Stimulated activated CD4-positive, alpha-beta T cell treated with anti-CD3 and anti-CD28 coated beads, Interleukin-12 subunit alpha, Interleukin-12 subunit beta, amount 100 ng/mL, for 48 hours (primary cell): Measurements from ENCODE around the gene NCAPD3.

Experiments used
- DNase-seq, 3 donors: peaks; one replicate each; pipeline ENCODE4 v3.0.0-alpha.2; 2020; ENCODE audit warnings: low read depth in 2 of 3, low spot score in 1 of 3

NCAPD3 gene

DNA sequence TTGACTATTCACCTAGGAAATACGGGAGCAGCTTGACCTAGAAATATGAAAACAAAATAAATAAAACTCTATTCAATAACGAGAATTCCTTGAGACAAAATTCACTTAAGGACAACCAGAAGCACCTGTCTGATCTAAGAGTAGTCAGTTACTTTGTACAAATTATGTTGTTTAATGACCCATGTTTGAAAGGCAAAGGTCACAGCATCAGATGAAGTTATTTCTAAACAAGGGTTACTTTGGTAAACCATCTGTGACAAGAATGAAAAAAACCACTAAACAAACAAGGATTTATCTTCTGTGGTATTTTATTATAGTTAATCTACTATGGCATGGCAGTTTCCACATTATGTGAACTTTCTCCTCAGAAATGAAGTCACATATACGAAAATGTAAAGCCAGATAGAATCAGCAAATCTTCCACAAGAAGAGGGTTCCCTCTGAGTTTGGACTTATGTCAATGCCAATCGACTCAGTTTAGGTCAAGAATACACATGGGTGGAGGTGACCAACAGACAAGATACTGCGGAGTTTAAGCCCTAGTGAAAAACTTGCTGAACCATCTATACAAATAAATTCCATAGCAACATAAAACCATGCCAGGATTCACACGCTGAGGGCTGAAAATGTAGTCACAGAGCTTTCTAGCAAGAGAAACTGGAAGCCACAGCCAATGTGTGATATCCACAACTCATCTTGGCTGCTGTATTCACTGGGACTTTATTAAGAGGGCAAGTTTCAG lies 53.4 kb downstream of the NCAPD3 start:
- DNase-seq = no peak

DNA sequence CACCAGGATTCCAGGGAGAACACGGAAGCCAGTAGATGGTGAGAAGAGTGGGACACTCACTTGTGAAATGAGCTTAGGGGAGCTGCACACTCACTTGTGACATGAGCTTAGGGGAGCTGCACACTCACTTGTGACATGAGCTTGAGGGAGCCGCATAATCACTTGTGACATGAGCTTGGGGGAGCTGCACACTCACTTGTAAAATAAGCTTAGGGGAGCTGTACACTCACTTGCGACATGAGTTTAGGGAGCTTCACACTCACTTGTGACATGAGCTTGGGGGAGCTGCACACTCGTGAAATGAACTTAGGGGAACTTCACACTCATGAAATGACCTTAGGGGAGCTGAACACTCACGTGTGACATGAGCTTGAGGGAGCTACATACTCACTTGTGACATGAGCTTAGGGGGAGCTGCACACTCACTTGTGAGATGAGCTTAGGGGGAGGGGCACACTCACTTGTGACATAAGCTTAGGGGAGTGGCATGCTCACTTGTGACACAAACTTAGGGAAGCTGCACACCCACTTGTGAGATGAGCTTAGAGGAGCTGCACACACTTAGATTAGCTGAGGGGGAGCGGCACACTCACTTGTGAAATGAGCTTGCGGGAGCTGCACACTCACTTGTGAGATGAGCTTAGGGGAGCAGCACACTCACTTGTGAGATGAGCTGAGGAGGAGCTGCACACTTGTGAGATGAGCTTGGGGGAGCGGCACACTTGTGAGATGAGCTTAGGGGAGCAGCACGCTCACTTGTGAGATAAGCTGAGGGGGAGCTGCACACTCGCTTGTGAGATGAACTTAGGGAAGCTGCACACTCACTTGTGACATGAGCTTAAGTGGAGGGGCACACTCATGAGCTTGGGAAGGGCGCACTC lies 59.0 kb downstream of the NCAPD3 start:
- no peak for DNase-seq

DNA sequence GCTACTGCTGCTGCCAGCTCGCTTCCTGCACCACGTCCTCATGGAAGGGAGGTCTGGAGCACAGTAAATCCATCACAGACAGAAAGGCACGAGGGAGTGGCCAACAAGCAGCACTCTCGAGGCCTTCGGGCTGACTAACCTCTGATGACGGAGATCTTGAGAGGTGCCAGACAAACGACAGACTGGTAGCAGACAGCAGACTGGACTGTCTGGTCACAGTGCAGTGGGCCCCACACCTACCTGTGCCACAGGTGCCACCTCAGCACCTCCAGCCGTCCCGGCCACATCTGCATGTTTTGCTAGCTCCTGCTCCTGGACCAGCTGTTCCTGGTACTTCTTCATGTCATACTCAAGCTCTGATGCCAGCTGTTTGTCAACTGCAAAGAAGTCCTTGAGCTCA lies 64.1 kb downstream of the NCAPD3 start:
- no peak for DNase-seq

DNA sequence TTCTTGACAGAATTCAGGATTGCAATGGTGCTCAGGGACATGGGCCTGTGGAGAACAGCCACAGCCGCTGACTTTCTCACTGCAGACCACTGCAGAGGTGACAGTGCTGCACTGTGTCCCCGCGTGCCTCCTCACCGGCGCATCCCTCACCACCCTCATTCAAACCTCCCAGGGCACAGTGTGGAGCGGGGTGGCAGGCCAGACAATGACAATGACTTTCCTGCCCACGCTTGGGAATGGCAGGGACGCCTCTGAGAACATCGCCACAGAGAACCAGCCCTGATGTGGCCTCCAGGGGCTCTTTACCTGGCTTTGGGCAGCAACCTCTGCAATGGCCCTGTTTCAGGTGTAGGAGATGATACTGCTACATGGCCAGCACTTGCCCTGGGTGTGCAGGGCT lies 65.7 kb downstream of the NCAPD3 start:
- DNase-seq = no peak

DNA sequence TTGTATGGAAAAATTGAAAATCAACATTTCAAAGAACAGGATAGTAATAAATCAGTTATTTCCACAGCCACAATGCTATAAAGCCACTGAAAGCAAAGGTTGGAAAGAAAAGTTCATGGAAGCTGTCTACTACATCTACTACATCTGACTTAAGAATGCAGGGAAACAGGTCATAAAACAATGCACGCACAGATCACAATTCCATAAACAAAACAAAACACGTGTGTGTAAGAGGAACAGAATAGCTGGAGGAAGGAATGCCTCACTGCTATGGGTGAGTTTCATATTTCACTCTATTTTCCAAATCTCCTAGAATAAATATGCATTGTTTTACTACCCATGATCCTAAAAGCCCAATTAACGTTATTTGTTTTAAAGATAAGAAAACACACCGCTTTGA lies 66.3 kb downstream of the NCAPD3 start:
- no peak for DNase-seq

DNA sequence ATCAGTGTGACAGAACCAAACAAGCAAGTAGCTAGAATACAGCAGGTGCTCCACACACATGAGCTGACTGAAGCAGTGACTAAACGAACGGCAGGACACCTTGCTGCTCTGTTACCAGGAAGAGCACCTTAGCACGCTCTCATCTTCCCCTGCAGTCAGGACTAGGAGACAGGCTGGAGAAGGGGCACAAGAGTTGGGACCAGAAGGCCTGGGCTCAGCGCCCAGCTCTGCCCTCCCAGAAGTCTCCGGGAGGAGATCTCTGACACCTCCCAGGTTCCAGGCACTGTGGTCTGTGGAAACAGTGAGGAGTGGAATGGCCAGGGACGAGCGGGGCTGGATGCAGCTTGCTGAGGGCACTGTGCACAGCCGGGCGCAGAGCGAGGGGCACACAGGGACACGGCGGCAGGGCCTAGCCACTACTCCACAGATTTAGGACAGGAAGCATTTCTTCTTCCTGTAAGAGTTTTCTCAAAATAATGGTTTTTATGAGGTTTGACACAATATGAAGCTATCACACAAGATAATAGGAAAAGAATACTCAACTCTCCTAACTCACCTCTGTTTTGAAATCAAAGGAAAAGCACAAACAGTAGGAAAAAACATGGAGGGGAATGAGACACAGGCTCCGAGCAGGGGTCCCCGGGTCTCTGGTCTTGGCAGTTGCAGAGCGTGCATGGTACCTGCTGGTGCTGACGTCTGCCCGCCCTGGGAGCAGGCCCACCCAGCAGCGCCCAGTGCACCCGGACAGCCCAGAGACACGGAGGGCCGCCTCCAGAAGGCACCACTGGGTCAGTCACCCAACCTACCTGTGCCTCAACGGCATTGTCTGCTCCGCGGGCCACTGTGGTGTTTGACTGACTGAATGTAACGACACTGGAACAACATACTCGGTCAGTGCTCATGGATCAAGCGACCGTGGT lies 67.6 kb downstream of the NCAPD3 start:
- no peak for DNase-seq

DNA sequence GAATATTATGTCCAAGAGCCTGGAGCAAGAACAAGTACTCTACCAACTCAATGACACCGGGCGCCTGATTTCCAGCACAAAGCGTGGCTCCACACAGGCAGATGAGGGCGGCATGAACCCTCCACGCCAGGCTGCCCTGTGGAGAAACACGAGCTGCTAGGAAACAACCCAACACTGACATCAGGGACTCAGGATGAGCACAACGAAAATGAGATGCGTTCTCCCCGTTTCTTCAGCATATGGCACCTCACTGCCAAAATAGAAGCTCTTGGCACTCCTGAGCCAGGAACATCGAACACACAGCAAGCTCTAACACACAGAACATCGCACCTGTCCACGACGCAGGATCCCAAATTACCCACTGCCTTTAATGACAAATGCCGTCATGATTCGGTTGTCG lies 68.3 kb downstream of the NCAPD3 start:
- DNase-seq = no peak

DNA sequence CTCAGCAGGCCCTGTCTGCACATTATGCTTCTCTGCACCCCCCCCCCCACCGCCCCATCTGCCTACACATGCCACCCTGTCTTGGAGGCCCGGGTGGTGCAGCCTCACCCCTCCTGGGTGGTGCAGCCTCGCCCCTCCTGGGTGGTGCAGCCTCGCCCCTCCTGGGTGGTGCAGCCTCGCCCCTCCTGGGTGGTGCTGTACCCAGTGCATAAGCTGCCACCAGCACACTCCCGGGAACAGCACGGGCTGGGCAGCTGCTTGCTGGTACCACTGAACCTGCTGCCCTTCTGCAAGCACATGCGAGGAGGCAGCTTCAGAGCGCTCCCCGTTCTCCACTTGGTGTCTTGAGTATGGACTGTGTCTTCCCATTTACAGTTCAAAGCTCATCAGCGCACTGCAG lies 69.3 kb downstream of the NCAPD3 start:
- no peak for DNase-seq

DNA sequence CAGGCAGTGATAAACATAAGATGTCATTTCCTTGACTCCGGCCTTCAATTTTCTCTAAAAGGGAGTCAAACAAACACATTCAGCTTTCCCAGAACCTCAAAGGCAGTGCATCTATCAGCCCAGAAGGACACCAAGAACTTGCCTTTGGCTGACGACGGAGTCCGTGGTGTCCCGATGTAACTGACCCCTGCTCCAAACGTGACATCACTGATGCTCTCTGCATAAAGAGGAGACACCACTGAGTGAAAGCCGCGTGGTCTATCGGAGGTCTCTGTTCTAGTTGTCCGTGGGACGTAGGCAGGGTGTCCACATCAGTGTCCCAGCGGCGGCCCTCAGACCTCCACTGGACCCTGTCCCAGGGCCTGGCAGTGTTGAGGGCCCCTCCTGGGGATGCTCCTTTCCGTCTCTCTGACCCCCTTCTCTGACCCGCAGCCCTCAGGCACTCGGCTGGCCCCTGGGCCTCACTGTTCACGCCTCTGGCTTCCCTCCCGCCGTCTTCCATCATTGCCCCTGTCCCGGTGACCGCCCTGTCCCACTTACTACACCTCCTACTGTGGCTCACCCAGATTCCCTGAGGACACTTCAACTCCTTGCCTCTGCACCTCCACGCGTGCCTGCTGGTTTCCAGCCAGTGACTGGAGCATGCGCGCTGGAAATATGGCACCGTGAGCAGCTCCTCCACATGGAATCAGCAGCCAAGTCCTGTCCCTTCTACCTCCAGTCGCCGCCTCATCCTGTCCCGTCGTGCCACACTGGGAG lies 70.4 kb downstream of the NCAPD3 start:
- DNase-seq = no peak

DNA sequence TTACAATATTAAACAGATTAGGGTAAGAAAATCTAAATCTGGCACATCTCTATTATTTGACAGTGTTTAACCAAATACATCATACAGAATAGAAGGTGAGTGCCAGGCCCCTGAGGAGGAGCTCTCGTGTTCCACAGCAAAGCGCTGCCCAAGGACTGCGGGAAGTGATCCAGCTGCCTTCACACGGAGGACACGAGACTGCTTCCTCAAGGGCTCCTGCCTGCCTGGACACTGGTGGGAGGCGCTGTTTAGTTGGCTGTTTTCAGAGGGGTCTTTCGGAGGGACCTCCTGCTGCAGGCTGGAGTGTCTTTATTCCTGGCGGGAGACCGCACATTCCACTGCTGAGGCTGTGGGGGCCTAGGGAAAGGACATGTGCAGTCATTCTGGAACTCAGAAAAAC lies 71.1 kb downstream of the NCAPD3 start:
- no peak for DNase-seq

DNA sequence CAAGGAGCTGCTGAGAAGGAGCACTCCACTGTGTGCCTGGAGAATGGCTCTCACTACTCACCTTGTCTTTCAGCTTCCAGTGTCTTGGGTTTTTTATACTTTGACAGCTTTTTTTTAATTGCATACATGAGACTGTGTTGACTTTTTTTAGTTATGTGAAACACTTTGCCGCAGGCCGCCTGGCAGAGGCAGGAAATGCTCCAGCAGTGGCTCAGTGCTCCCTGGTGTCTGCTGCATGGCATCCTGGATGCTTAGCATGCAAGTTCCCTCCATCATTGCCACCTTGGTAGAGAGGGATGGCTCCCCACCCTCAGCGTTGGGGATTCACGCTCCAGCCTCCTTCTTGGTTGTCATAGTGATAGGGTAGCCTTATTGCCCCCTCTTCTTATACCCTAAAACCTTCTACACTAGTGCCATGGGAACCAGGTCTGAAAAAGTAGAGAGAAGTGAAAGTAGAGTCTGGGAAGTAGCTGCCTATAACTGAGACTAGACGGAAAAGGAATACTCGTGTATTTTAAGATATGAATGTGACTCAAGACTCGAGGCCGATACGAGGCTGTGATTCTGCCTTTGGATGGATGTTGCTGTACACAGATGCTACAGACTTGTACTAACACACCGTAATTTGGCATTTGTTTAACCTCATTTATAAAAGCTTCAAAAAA lies 72.6 kb downstream of the NCAPD3 start:
- DNase-seq = no peak

DNA sequence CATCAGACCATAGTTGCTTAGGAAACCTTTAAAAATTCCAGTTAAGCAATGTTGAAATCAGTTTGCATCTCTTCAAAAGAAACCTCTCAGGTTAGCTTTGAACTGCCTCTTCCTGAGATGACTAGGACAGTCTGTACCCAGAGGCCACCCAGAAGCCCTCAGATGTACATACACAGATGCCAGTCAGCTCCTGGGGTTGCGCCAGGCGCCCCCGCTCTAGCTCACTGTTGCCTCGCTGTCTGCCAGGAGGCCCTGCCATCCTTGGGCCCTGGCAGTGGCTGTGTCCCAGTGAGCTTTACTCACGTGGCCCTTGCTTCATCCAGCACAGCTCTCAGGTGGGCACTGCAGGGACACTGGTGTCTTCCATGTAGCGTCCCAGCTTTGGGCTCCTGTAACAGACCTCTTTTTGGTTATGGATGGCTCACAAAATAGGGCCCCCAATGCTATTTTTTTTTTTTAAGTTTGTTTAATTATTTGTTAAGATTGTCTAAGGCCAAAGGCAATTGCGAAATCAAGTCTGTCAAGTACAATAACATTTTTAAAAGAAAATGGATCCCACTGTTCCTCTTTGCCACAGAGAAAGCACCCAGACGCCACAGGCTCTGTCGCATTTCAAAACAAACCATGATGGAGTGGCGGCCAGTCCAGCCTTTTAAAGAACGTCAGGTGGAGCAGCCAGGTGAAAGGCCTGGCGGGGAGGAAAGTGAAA lies 73.4 kb downstream of the NCAPD3 start:
- no peak for DNase-seq

DNA sequence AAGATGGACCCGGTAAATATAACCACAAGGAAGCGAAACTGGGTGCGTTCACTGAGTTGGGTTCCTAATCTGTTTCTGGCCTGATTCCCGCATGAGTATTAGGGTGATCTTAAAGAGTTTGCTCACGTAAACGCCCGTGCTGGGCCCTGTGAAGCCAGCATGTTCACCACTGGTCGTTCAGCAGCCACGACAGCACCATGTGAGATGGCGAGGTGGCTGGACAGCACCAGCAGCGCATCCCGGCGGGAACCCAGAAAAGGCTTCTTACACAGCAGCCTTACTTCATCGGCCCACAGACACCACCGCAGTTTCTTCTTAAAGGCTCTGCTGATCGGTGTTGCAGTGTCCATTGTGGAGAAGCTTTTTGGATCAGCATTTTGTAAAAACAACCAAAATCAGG lies 74.4 kb downstream of the NCAPD3 start:
- no peak for DNase-seq

DNA sequence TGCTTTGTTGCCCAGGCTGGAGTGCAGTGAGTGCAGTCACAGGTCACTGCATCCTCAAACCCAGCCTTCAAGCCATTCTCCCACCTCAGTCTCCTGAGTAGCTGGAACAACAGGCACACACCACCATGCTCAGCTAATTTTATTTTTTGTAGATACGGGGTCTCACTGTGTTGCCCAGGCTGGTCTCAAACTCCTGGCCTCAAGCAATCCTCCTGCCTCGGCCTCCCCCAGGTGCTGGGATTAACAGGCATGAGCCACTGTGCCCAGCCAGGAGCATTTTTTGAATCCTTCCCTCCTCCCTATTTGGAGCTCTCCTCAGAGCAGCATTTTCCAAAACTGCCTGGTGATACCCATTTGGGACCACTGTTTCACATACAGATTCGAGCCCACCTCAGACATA lies 77.2 kb downstream of the NCAPD3 start:
- DNase-seq = no peak

DNA sequence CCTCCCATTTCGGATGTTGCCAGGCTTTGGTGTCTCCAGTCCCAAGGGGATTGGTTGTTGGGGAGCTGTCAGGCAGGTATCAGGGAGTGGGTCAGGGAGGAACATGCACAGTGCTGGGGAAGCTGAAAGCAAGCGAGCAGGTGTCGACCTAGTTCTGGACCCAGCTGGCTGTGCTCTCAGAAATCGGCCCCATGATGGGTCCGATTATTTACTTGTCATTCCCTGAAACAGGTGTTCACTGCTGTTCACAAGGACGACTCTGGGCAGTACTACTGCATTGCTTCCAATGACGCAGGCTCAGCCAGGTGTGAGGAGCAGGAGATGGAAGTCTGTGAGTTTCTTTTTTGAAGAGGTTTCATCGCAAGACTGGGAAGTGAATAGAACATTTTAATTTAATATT lies 78.1 kb downstream of the NCAPD3 start:
- DNase-seq = no peak

DNA sequence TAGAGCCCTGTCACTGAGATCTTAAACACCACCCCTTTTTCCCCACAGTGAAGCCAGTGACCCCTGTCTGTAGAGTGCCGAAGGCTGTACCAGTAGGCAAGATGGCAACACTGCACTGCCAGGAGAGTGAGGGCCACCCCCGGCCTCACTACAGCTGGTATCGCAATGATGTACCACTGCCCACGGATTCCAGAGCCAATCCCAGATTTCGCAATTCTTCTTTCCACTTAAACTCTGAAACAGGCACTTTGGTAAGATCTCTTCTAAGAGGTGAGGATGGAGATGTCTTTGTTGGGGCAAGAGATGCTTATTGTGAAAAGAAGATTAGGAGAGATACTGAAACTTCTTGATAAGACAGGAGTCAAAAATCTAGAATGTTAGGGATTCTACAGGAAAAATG lies 79.0 kb downstream of the NCAPD3 start:
- no peak for DNase-seq

DNA sequence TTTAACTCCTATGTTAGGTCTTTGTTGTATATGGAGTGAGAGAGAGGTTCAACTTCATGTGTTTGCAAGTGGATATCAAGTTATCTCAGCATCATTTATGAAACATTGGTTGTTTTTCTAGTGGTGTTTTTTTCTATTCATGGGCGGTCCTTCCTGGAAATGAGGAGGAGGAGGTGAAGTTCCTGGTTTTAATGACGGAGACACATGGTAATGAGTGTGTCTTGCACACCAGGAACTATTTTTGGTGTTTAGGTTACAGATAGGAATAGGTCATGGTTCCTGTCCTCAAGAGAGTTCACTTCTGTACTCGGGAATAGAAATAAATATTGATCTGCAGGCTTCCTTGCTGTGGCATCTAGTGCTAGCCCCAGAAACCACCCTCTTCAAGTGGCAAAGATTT lies 80.0 kb downstream of the NCAPD3 start:
- DNase-seq = no peak

DNA sequence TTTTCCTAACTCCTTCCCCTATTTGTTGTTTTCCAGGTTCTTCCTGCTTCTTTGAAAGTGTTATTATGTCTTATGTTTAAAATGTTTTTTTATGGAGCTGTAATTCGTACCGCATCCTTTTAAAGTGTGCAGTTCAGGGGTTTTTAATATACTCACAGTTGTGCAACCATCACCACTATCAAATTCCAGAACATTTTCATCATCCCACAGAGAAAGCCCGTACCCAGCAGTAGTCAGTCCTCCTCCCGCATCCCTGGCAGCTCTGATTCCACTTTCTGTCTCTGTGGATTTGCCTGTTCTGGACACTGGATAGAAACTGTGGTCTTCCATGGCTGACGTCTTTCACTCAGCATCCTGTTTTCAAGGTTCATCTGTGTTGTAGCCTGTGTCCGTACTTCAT lies 81.2 kb downstream of the NCAPD3 start:
- DNase-seq = no peak

DNA sequence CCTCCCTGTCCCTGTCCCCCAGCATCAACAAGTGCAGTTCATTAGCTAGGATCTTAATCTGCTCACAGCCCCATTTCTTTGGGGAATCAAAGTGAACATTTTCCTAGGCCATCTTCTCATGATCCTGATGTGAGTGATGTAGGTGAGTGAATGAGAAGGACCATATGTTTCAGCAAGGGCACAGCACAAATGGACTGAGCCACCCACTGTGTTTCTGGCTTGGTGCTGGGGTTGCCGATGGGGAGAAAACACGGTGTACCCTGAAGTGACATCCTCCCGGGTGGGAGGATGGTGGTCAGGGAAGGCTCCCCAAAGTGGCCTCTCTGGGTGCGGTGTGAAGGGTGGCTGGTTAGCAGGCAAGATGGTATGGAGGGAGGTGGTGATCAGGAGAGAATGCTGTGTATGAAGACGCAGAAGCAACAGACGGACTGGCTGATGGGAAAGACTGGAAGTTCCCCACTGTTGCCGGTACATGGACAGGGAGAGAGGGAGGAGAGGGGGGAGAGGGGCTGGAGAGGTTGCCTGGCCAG lies 82.7 kb downstream of the NCAPD3 start:
- DNase-seq = no peak
